Fibroblast of lung (primary cell): ENCODE measurements around the gene SIN3B.

Experiments
- EZH2 ChIP-seq: IDR thresholded peaks from 2 replicates; pipeline ENCODE4 v1.5.1; 2012; ENCODE audit warnings: low read length, control low read depth, mild to moderate bottlenecking; ENCODE audit errors: missing control alignments
- TF ChIP-seq, protein P1 (sequence below), 2 donors: IDR thresholded peaks in 1 of 2; conservative IDR thresholded peaks in 1 of 2; 1 replicate in 1 of 2; 2 replicates in 1 of 2; pipeline ENCODE4 v1.5.1; 2011 to 2012; ENCODE audit warnings: low read length in 2 of 2, control low read depth in 1 of 2, inconsistent platforms in 1 of 2, low read depth in 1 of 2, mild to moderate bottlenecking in 1 of 2

DNA sequence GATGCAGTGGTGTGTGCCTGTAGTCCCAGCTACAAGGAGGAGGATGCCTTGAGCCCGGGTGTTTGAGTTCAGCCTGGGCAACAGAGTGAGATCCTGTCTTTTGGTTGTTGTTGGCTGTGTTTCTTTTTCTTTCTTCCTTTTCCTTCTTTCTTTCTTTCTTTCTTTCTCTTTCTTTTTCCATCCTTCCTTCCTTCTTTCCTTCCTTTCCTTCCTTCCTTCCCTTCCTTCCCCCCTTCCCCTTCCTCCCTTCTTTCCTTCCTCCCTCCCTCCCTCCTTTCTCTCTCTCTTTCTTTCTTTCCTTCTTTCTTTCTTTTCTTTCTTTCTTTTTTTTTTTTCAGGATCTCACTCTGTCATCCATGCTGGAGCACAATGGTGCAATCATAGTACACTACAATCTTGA, 46.5 kb upstream of the SIN3B start:
- TF ChIP-seq, protein P1, sequence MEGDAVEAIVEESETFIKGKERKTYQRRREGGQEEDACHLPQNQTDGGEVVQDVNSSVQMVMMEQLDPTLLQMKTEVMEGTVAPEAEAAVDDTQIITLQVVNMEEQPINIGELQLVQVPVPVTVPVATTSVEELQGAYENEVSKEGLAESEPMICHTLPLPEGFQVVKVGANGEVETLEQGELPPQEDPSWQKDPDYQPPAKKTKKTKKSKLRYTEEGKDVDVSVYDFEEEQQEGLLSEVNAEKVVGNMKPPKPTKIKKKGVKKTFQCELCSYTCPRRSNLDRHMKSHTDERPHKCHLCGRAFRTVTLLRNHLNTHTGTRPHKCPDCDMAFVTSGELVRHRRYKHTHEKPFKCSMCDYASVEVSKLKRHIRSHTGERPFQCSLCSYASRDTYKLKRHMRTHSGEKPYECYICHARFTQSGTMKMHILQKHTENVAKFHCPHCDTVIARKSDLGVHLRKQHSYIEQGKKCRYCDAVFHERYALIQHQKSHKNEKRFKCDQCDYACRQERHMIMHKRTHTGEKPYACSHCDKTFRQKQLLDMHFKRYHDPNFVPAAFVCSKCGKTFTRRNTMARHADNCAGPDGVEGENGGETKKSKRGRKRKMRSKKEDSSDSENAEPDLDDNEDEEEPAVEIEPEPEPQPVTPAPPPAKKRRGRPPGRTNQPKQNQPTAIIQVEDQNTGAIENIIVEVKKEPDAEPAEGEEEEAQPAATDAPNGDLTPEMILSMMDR (conservative IDR thresholded peaks at IDR 0.05 in 1 of 2, IDR thresholded peaks at IDR 0.05 in 1 of 2; ENCODE audit: low read depth in 1 of 2, low read length in 2 of 2) = no peak
- no peak for TF ChIP-seq EZH2
